GM18867 (cell line): ENCODE data around the gene FANCD2OS.
"Not testable (repeated sequence)": the region's sequence is repeated elsewhere in the genome, so short reads cannot be mapped to it uniquely, and the experiment has no call there.

Experiments used
- ATAC-seq: cut with Tn5 transposase; IDR thresholded peaks from one replicate; pipeline ENCODE4 v1.9.1; 2021; ENCODE audit warnings: mild to moderate bottlenecking, moderate library complexity; ENCODE audit not compliant: unreplicated experiment

Gene FANCD2OS

GRCh38 chr3:10099041-10099440 is 9.0 kb downstream of the FANCD2OS start:
- ATAC-seq = no peak

GRCh38 chr3:10093678-10094077 is 14.4 kb downstream of the FANCD2OS start:
- no peak for ATAC-seq

DNA sequence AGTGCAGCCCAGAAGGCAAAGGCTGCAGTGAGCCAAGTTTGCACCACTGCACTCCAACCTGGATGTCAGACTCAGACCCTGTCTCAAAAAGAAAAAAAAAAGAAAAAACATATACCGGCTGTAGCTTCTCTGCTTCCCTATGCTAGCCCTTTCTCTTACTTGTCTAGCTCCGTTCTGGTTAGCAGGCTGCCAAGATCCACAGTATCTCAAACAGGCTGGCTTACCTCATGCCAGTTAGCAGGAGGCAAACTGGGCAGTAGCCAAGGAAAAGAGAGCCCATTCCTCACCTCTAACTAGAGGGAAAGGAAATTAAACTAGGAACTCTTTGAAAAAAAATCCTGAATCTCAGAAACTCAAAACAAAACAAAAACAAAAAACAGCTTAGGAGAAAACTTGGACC is 16.7 kb downstream of the FANCD2OS start:
- ATAC-seq = not testable (repeated sequence)

GRCh38 chr3:10090774-10091173 is 17.3 kb downstream of the FANCD2OS start:
- ATAC-seq = not testable (repeated sequence)

- ATAC-seq = no peak
These were observed 17.9 kb downstream of the FANCD2OS start for GRCh38 chr3:10090179-10090578.

DNA sequence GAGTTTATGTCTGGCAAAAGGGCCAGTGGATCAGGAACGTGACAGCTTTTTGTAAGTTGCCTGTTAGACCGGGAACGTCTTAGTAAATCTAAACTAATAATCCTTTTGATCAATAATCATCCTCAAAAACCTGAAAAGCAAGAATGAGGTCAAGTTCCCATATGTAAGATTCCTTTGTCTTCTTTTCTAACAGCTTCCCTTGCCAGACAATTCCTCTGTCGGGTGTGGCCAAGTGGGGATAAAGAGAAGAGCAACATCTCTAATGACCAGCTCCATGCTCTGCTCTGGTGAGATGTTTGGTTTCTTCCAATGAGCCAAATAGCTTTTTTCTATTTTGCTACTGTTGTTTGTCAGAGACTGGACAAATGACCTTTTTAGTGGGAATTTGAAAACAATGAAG is 19.8 kb downstream of the FANCD2OS start:
- ATAC-seq = no peak

DNA sequence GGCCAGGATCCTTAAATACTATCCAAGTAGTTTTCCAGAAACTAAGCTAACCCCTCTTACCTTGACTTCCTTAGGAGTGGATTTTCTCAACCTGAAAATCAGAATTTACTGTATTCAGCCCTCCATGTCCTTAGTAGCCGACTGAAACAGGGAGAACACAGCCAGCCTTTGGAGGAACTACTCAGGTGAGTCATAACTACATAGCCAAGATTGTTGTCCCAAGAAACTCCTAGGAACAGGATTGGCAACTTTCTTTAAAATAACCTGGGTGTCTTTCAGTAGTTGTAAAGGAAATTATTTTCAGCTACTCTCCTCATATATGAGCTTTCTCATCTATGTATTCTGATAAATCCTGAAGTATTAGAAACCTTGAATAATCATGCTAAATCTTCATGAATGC is 22.3 kb downstream of the FANCD2OS start:
- ATAC-seq = no peak

DNA sequence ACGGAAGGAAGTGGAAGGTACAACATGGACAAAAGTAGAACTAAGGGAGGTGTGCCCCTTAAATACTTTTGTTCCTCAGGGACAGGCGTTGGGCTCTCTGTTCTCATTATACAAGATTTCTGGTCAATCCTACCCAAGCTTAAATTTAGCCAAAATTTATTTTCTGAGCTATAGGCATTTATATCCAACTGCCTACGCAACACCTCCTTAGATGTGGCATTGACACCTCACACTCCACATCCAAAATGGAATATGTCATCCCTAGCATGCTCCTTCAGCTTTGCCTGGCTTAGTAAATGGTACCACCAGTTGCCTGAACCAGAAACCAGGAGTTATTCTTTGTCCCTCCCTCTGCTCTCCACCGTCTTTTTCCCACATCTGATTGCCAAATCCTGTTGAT is 26.2 kb downstream of the FANCD2OS start:
- no peak for ATAC-seq

DNA sequence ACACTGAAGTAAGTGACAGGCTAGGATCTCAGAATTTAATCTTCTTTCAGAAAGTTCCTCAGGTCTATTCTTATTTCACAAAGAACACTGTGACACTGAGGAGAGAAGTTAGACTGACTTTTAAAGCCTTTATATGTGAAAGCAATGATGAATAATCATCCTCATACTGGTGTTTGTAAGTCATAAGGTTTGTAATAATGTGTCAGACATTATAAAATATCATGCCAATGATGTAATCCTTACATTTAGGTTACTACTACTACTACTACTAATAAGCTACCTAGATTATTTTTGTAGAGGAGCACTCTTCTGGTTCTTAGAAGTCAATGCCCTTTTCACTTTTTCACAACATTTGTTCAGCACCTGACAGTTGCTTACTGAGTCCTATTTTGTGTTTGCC is 33.4 kb downstream of the FANCD2OS start:
- ATAC-seq = no peak

- not testable (repeated sequence) for ATAC-seq
These were observed 38.0 kb downstream of the FANCD2OS start for GRCh38 chr3:10070077-10070476.

- no peak for ATAC-seq
These were observed 53.0 kb downstream of the FANCD2OS start for GRCh38 chr3:10055097-10055496.
